SK-MEL-5 (cell line): ENCODE data around the gene DENND1A. TPM values are rescaled to one million over a fixed set of nuclear protein-coding genes. Genes with fewer than 3 reads are reported as not detected.
"Not testable (repeated sequence)": the region's sequence is repeated elsewhere in the genome, so short reads cannot be mapped to it uniquely, and the experiment has no call there.

ENCODE experiments used
- DNase-seq: peaks from one replicate; pipeline ENCODE4 v3.0.0-alpha.2; 2016; ENCODE audit warnings: low read depth, low spot score
- in situ Hi-C: cut with HindIII; loops from 2 replicates; pipeline ENCODE4 v1.10.0; 2016; ENCODE audit warnings: low sequenced_read_pairs, high pct_unique_total_duplicates, low pct_unique_long_range_greater_than_20kb
- total RNA-seq: library from RNA; depleted of rRNA; stranded (reverse); fragments of >200 nt; shearing (Covaris generic); gene quantifications from 2 replicates; pipeline ENCODE4 v1.2.3, GENCODE V29; 2014

The DENND1A gene
- total RNA-seq, 1 experiment from 2014 or later: 30.4 TPM

GRCh38 chr9:123739387-123739786 lies 190.5 kb downstream of the DENND1A start:
- in situ Hi-C loops: no loop called here
- no peak for DNase-seq

GRCh38 chr9:123738648-123739047 lies 191.3 kb downstream of the DENND1A start:
- in situ Hi-C loops: no loop called here
- DNase-seq: peak; percentile 16

GRCh38 chr9:123735376-123735775 lies 194.6 kb downstream of the DENND1A start:
- in situ Hi-C loops: no loop called here
- no peak for DNase-seq

- in situ Hi-C loops: not testable (repeated sequence)
Measured at GRCh38 chr9:123728571-123728970, 201.4 kb downstream of the DENND1A start.

GRCh38 chr9:123727332-123727731 lies 202.6 kb downstream of the DENND1A start:
- DNase-seq: no peak
- in situ Hi-C loops: no loop called here

More at GRCh38 chr9:123728571-123728970, 201.4 kb downstream of the DENND1A start:
- DNase-seq: not testable (repeated sequence)

- in situ Hi-C loops: no loop called here
- DNase-seq: no peak
Measured at GRCh38 chr9:123725389-123725788, 204.5 kb downstream of the DENND1A start.

- in situ Hi-C loops: no loop called here
Measured at GRCh38 chr9:123724211-123724796, 205.6 kb downstream of the DENND1A start.

GRCh38 chr9:123723135-123723875 lies 206.6 kb downstream of the DENND1A start:
- DNase-seq: no peak
- in situ Hi-C loops: no loop called here

More at GRCh38 chr9:123724211-123724796, 205.6 kb downstream of the DENND1A start:
- DNase-seq: peak; percentile 68

- in situ Hi-C loops: no loop called here
- DNase-seq: no peak
Measured at GRCh38 chr9:123722378-123722777, 207.5 kb downstream of the DENND1A start.

GRCh38 chr9:123718188-123718587 lies 211.7 kb downstream of the DENND1A start:
- in situ Hi-C loops: no loop called here
- no peak for DNase-seq

GRCh38 chr9:123717581-123718175 lies 212.2 kb downstream of the DENND1A start:
- in situ Hi-C loops: no loop called here
- no peak for DNase-seq

GRCh38 chr9:123716339-123716945 lies 213.5 kb downstream of the DENND1A start:
- in situ Hi-C loops: no loop called here

GRCh38 chr9:123715258-123715657 lies 214.7 kb downstream of the DENND1A start:
- DNase-seq: peak; percentile 56
- in situ Hi-C loops: no loop called here

More at GRCh38 chr9:123716339-123716945, 213.5 kb downstream of the DENND1A start:
- no peak for DNase-seq

- in situ Hi-C loops: no loop called here
- DNase-seq: no peak
Measured at GRCh38 chr9:123713282-123713681, 216.6 kb downstream of the DENND1A start.

- in situ Hi-C loops: no loop called here
- DNase-seq: no peak
Measured at GRCh38 chr9:123712399-123712798, 217.5 kb downstream of the DENND1A start.

GRCh38 chr9:123710299-123710698 lies 219.6 kb downstream of the DENND1A start:
- DNase-seq: no peak
- in situ Hi-C loops: no loop called here

- no peak for DNase-seq
- in situ Hi-C loops: no loop called here
Measured at GRCh38 chr9:123702483-123702882, 227.4 kb downstream of the DENND1A start.

GRCh38 chr9:123697686-123698085 lies 232.2 kb downstream of the DENND1A start:
- no peak for DNase-seq
- in situ Hi-C loops: no loop called here
